VCaP (cell line): Measurements from ENCODE around the gene MAP2K6.

Source experiments
- H3K27ac ChIP-seq: fragments of 450-650 bp; 2 replicates; pipeline ENCODE4 v1.5.1; 2017
- CTCF ChIP-seq: fragments of 450-650 bp; conservative IDR thresholded peaks from 2 replicates; pipeline ENCODE4 v1.5.1; 2017; ENCODE audit warnings: mild to moderate bottlenecking, moderate library complexity

Gene MAP2K6

GRCh38 chr17:69596141-69596540, 181.6 kb downstream of the MAP2K6 start:
- no peak overlapping the region for H3K27ac ChIP-seq
- no peak for TF ChIP-seq CTCF

- TF ChIP-seq CTCF = no peak
- no peak overlapping the region for H3K27ac ChIP-seq
Observed at GRCh38 chr17:69597898-69598692, 183.6 kb downstream of the MAP2K6 start.

- no peak overlapping the region for H3K27ac ChIP-seq
- no peak for TF ChIP-seq CTCF
Observed at GRCh38 chr17:69602972-69603371, 188.5 kb downstream of the MAP2K6 start.
